ENCODE results near the gene TIMM21. TPM values are rescaled to one million over a fixed set of nuclear protein-coding genes. Genes with fewer than 3 reads are reported as not detected.

TIMM21 gene
- total RNA-seq, 4 donors from 2014 or later: 17.9 to 38.0 (median 24.1) TPM

GRCh38 chr18:74146756-74147155 is 1.6 kb upstream of the TIMM21 start:
- H3K27ac ChIP-seq: no peak overlapping the region
- H3K36me3 ChIP-seq: peaks cover 4% of the 10 kb centered on the region
- DNase-seq (ENCODE audit: low spot score in 2 of 2): no peak
- no peaks in the 10 kb centered on the region for H3K9me3 ChIP-seq
- 35% methylated on average over 3 of the region's 3 CpGs for WGBS
- H3K4me3 ChIP-seq: peak overlapping the region; percentile 79
- TF ChIP-seq EP300 (IDR thresholded peaks at IDR 0.05): no peak
- no peak for TF ChIP-seq POLR2AphosphoS5 (IDR thresholded peaks at IDR 0.05)
- TF ChIP-seq POLR2A (IDR thresholded peaks at IDR 0.05): no peak
- no peak for TF ChIP-seq CTCF (IDR thresholded peaks at IDR 0.05)
- peaks cover 36% of the 10 kb centered on the region for H3K4me1 ChIP-seq
- no peaks in the 10 kb centered on the region for H3K27me3 ChIP-seq

GRCh38 chr18:74147491-74147778 is 888 bp upstream of the TIMM21 start:
- peak overlapping the region; percentile 88 for H3K27ac ChIP-seq
- no CpG with 5 or more reads among the region's 28 CpGs for WGBS
- TF ChIP-seq EP300 (IDR thresholded peaks at IDR 0.05) (no peak), POLR2AphosphoS5 (IDR thresholded peaks at IDR 0.05) (no peak)

GRCh38 chr18:74148543-74149070 is 284 bp downstream of the TIMM21 start:
- Histone ChIP-seq H3K9me3 (no peaks in the 10 kb centered on the region), H3K36me3 (peaks cover 4% of the 10 kb centered on the region), H3K27me3 (no peaks in the 10 kb centered on the region), H3K4me1 (peaks cover 39% of the 10 kb centered on the region), H3K27ac (peak overlapping the region; percentile 88), H3K4me3 (peak overlapping the region; percentile 79)
- no peak for DNase-seq (ENCODE audit: low spot score in 2 of 2)
- no peak for TF ChIP-seq POLR2A (IDR thresholded peaks at IDR 0.05)
- TF ChIP-seq CTCF (IDR thresholded peaks at IDR 0.05): no peak
- TF ChIP-seq EP300 (IDR thresholded peaks at IDR 0.05): no peak
- no peak for TF ChIP-seq POLR2AphosphoS5 (IDR thresholded peaks at IDR 0.05)
- under 1% methylated on average over 25 of the region's 25 CpGs for WGBS

More at GRCh38 chr18:74147491-74147778, 888 bp upstream of the TIMM21 start:
- Histone ChIP-seq H3K4me1 (peaks cover 36% of the 10 kb centered on the region), H3K9me3 (no peaks in the 10 kb centered on the region), H3K27me3 (no peaks in the 10 kb centered on the region), H3K4me3 (peak overlapping the region; percentile 79), H3K36me3 (peaks cover 4% of the 10 kb centered on the region)
- DNase-seq (ENCODE audit: low spot score in 2 of 2): no peak

GRCh38 chr18:74149878-74150277 is 1.6 kb downstream of the TIMM21 start:
- Histone ChIP-seq H3K4me1 (peaks cover 39% of the 10 kb centered on the region), H3K9me3 (no peaks in the 10 kb centered on the region), H3K36me3 (peaks cover 9% of the 10 kb centered on the region), H3K27me3 (no peaks in the 10 kb centered on the region), H3K27ac (no peak overlapping the region), H3K4me3 (no peak overlapping the region)
- 66% methylated on average over 3 of the region's 5 CpGs for WGBS
- no peak for TF ChIP-seq EP300 (IDR thresholded peaks at IDR 0.05)
- TF ChIP-seq POLR2AphosphoS5 (IDR thresholded peaks at IDR 0.05): no peak
- TF ChIP-seq CTCF (IDR thresholded peaks at IDR 0.05): no peak
- no peak for TF ChIP-seq POLR2A (IDR thresholded peaks at IDR 0.05)
- no peak for DNase-seq (ENCODE audit: low spot score in 2 of 2)

GRCh38 chr18:74152270-74152669 is 3.9 kb downstream of the TIMM21 start:
- H3K27ac ChIP-seq: no peak overlapping the region
- H3K36me3 ChIP-seq: peaks cover 28% of the 10 kb centered on the region
- TF ChIP-seq POLR2A (IDR thresholded peaks at IDR 0.05) (no peak), EP300 (IDR thresholded peaks at IDR 0.05) (no peak), CTCF (IDR thresholded peaks at IDR 0.05) (no peak), POLR2AphosphoS5 (IDR thresholded peaks at IDR 0.05) (no peak)
- H3K4me3 ChIP-seq: no peak overlapping the region
- no peak for DNase-seq (ENCODE audit: low spot score in 2 of 2)
- H3K27me3 ChIP-seq: no peaks in the 10 kb centered on the region
- H3K4me1 ChIP-seq: peaks cover 33% of the 10 kb centered on the region
- 72% methylated on average over 5 of the region's 6 CpGs for WGBS
- no peaks in the 10 kb centered on the region for H3K9me3 ChIP-seq

- Histone ChIP-seq H3K36me3 (peaks cover 34% of the 10 kb centered on the region), H3K27me3 (no peaks in the 10 kb centered on the region), H3K4me3 (no peak overlapping the region), H3K9me3 (no peaks in the 10 kb centered on the region), H3K4me1 (peaks cover 30% of the 10 kb centered on the region), H3K27ac (no peak overlapping the region)
- 95% methylated on average over 2 of the region's 2 CpGs for WGBS
- TF ChIP-seq CTCF (IDR thresholded peaks at IDR 0.05) (no peak), POLR2A (IDR thresholded peaks at IDR 0.05) (no peak), POLR2AphosphoS5 (IDR thresholded peaks at IDR 0.05) (no peak)
- DNase-seq (ENCODE audit: low spot score in 2 of 2): no peak
Measured at GRCh38 chr18:74152857-74153256, 4.5 kb downstream of the TIMM21 start.

All from suprapubic skin (tissue), 4 donors.